Retina (tissue), 1 donor: ENCODE results near the gene S1PR4.
A peak's percentile ranks its signal among the peaks of the same experiment; 100 is the strongest.
"Not testable (repeated sequence)": the region's sequence is repeated elsewhere in the genome, so short reads cannot be mapped to it uniquely, and the experiment has no call there.

ENCODE experiments used
- DNase-seq: peaks from one replicate; pipeline ENCODE4 v3.0.0-alpha.2; 2016

S1PR4 gene

DNA sequence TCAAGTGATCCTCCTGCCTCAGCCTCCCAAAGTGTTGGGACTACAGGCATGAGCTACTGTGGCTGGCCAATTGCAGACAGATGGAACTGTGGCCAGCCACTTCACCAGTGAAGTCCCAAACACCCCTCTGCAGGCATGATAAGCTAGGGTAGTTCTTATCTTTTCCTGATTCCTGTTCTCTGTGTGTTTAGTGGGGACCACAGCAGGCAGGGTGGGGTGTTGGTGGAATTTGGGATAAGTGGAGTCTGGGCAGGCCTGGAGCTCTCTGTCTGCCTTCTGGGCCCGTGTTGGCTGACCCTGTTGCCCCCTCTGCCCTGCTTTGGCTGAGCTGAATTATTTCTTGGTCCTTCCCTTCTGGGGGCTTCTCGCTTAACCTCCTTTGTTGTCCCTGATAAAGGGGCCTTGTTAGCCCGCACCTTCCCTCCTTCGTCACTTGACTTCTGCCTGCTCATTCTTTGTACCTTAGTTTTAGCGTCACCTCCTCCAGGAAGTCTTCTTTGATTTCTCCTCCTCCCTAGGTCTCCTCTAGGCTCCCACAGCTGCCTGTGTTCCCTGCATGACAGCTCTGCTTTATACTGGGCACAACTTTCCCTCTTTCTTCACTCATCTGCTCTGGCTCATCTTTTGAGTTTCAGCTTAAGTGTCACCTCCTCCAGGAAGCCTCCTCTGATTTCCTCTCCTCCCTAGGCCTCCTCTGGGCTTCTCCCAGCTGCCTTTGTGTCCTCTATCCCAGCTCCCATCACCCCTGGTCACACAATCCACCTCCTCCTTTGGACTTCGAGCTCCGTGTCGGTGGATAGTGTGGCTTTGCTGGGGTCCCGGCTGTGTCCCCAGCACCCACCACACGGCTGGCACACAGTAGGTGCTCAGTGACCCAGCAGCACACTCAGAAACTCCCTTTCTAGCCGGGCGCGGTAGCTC is 5.4 kb downstream of the S1PR4 start:
- no peak for DNase-seq

DNA sequence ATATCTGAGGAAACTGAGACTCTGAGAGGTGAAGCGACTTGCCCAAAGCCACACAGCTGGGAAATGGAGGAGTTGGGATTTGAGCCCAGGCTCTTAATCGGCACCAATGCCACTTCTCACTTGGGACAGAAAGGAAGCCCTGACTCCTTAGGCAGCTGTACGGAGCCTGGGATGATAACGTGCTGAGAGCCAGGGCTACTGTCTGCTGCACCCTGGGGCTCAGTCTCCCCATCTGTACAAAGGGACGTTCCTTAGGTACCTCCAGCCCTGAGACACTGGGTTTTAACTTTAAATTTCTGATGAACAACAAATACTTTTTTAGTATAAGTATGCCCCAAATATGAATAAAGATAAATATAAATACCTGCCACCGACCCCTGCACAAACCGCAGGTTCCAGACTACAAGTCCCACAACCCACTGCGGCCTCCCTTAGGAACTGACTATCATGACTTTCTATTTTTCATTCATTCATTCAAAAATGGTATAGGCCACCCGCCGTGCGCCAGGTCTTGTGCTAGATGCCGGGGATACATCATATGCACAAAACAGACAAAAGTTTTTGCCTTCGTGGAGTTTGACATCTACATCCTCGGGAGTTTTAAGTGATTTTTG is 6.4 kb downstream of the S1PR4 start:
- peak; percentile 96 for DNase-seq

DNA sequence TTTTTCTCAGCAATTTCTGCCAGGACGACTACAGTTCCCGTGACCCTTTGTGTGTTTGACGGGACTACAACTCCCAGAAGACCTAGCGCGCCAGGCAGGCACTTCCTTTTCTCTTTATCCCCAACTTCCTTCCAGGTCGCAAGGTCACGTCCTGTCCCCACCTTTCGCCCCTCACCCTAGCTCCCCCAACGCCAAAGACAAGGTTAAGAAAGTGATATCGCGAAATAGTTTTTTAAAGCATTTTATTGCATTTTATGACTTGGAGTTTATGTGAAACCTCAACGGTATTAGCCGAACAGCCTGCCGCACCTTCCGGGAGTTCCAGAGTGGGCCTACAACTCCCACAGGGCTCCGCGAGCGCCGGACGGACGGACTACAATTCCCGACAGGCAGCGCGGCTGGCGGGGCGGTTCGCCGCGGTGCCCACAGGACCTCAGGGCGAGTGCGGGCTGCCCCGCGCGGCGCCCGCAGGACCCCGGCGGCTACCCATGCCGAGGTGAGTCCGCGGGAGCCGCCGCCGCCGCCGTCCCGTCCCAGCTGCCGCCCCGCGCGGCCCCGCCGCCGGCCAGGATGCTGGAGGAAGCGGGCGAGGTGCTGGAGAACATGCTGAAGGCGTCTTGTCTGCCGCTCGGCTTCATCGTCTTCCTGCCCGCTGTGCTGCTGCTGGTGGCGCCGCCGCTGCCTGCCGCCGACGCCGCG is 7.0 kb downstream of the S1PR4 start, which contains the start of gene NCLN:
Gene NCLN (plus strand): TSS at position 470 of the 699 bp plus-strand sequence. CDS start 101 bp downstream, at position 571.
- peak; percentile 99 for DNase-seq

DNA sequence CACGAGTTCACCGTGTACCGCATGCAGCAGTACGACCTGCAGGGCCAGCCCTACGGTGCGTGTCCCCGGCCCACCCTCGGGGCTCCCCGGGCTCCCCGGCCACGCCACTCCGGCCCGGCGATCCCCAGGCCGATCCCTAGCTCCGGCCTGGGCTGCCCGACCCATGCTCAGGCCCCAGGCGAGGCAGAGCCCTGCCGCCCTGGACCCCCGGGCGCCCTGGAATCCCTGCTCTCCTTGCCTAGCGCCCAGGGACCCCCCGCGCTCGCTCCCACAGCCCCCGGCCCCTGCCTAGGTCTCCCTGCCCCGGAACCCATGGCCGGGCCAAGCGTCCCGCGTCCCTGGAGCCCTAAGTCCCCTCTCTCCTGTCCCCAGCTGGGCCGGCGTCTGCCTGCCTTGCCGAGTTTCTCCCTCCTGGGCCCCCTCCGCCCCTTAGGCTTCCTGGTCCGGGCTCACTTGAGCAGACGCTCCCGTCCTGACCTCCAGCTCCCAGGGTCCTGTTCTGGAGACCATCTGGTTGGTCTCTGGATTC is 7.7 kb downstream of the S1PR4 start:
- DNase-seq, result peak; percentile 12

DNA sequence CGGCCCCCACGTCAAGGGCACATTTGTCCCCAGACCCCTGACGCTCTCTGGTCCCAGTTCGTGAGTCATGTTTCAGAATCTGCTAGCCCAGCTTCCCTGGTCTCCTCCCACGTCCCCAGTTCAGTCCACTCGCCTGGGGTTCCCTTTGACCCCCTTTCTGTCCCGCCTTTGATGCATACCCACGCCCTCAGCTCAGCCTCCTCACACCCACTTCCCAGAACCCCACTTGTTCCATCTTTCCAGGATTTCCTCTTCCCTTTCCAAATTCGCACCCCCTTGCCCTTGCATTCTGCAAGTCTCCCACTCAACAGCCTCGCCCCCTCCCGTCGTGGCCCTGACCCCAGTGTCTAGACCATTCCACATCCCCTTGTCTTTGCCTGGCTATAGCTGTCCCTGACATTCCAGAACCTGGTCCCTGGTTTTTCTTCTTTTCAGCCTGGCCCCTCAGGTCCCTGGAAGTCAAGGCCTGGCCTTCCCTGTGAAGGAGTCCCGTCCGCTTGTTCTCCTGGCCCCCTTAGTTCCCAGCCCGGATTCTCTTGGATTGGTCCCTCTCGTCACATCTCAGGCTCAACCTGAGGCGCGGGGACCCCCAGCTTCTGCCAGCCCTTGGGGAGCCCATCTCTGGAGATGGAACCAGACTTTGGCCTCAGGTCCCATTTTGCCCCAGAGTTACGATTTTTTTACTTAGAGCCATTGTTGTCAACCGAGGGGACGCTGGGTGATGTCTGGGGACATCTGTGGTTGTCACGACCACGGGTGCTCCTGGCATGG is 8.5 kb downstream of the S1PR4 start:
- DNase-seq, result no peak

GRCh38 chr19:3187662-3188511 is 9.3 kb downstream of the S1PR4 start:
- DNase-seq, result no peak

- DNase-seq, result no peak
These were observed 10.3 kb downstream of the S1PR4 start for GRCh38 chr19:3188627-3189596.

- no peak for DNase-seq
These were observed 11.3 kb downstream of the S1PR4 start for GRCh38 chr19:3189702-3190469.

DNA sequence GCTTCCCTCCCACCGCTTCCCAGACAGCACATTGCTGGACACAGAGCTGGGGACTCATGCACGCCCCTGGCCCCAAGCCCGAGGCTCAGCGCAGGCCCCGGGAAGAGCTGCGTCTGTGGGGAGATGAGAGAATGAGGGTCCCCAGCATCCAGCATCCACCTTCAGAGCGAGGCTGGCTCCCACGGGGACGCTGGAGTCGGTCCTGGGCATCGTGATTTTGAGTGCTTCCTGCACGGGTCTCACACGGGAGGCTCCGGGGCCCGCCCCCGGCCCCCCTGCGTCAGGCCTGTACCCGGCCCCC is 11.9 kb downstream of the S1PR4 start:
- no peak for DNase-seq

- no peak for DNase-seq
These were observed 12.6 kb downstream of the S1PR4 start for GRCh38 chr19:3190921-3191805.

DNA sequence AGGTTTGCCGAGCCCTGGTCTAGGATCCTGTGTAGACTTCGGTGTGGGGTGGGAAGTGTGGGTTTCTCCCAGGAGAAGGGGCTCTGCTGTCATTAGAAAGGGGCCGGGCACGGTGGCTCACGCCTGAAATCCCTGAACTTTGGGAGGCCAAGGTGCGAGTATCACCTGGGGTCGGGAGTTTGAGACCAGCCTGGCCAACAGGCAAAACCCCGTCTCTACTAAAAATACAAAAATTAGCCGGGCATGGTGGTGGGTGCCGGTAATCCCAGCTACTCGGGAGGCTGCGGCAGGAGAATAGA is 13.2 kb downstream of the S1PR4 start:
- DNase-seq, result not testable (repeated sequence)

DNA sequence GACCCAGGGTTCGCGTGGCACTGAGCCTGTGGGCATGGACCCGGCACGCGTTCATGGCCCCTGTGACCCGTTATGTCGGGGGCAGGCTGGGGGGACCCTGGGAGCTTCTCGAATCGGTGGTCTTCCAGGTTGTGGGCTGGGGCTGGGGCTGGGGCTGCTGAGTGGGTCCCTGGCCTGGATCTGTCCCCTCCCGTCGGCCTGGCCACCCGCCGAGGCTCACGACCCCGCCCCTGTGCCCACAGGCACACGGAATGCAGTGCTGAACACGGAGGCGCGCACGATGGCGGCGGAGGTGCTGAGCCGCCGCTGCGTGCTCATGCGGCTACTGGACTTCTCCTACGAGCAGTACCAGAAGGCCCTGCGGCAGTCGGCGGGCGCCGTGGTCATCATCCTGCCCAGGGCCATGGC is 13.7 kb downstream of the S1PR4 start:
- DNase-seq, result no peak

DNA sequence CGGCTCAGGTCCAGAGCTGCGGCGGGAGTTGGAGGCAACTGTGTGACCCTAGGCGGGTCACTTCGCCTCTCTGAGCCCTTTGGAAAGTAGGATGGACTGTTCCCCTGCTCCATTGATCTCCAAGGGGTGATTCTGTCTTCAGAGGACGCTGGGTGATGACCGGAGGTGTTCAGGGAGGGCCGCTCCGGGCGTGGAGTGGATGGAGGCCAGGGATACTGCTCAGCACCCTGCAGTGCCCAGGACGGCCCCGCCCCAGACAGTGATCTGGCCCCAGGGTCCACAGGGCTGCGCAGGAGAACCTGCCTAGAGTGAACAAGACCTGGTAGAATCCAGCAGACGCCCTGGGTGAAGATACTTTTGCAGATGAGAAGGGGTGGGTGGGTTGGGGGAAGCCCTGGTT is 14.1 kb downstream of the S1PR4 start:
- no peak for DNase-seq

DNA sequence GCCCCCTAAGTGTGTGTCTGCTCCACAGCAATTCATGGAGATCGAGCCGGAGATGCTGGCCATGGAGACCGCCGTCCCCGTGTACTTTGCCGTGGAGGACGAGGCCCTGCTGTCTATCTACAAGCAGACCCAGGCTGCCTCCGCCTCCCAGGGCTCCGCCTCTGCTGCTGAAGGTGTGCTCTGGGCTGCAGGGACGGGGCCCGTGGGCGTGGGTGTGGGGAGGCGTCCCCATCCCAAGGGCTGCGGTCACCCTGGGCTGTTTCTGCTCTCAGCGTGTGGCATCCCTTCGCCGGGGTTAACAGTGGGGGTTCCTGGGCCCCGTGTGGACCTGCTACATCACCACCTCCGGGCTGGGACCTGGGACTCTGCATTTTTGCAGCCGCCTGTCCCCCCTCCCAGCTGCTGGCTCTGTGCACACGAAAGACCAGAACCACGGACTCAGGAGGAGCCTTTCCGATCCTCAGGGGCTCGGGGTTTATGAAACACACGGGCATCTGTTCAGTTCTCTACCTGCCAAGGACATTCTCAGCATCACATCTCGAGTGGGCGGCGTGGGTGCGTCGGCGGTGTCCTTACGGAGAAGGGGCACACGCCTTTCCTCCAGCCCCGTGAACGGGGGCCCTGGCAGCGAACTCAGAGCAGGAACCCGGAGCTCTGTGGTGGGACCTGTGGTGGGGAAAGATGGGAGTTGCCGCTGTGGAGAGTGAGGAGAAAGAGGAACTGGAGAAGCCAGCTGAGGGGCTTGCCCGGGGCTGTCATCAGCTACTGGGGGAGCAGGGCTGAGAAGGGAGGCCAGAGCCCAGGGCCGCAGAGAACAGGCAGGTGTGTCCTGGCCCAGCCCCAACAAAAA is 14.9 kb downstream of the S1PR4 start:
- no peak for DNase-seq

GRCh38 chr19:3194106-3195087 is 15.8 kb downstream of the S1PR4 start:
- no peak for DNase-seq
